Midbrain (tissue), 1 donor: ENCODE data around the gene LPAR6.

Experiments used
- DNase-seq: peaks from one replicate; lab custom pipeline; 2025; lab: John Stamatoyannopoulos, UW

LPAR6 gene

DNA sequence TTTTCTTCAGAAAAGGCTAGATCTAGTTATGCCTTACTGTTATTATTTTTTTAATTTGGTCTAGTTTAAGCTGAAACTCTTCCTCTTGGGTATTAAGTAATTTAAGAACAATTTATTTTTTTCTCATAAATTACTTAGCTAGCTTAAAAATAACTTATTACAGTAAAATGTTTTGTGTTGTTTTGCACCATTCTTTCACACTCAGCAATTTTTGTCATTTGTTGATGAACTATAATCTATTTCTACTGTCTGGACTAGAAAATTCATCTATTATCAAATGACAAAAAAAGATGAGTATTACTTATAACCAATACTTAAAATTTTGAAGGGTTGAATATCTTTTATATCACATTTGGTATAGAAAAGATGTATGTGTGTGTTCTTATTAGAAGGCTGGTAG is 1.6 kb upstream of the LPAR6 start:
- DNase-seq, result no peak

DNA sequence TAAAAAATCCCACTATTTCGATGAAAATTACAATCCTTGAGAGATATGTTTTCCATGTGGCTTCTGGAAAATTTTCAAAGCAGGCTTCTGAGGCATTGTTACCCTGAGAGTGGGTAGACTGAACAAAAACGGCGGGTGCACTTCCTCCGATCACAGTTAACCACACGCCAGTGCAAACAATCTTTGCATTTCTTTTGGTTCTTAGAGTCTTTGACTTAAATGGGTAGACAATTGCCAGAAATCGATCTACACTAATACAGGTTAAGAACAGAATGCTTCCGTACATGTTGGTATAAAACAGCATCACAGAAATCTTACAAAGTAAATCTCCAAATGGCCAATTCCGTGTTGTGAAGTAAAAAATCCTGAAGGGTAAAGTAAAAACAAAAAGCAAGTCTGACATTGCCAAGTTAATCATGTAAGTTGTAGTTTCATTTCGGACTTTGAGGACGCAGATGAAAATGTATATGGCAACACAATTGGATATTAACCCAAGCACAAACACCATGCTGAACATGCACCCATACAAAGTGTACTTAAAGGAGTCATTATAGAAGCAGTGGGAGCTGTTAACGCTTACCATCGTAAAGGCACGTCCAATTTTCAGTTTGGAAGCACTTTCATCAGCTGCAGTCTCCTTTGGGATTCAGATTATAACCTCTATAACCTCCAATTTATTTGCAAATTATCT is 927 bp downstream of the LPAR6 start:
- no peak for DNase-seq

DNA sequence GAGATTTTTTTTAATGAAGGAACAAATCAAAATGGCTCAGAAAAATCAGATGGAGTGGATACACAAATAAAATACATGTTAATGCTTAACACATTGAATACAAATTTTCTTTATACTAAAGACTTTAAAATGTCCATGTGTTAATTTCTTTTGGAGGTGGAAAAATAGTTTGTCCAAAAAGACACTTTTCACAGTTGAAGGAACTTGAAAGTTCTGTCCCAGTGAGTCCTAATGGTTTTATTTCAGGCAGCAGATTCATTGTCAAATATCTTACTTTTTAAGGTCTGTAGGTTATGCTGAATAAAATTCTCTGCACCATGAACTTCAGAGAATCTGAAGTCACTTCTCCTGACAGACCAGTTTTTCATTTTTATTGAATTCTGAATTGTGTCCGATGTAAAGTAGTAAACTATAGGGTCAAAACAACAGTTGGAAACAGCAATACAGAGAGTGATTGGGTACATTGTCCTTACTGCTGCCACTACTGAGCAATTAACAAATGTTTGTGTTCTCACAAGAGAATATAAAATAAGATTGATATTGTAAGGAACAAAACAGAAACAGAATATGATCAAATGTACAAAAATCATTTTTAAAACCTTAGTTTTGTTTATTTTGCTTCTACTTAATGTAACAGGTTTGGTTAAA is 1.6 kb downstream of the LPAR6 start:
- no peak for DNase-seq

DNA sequence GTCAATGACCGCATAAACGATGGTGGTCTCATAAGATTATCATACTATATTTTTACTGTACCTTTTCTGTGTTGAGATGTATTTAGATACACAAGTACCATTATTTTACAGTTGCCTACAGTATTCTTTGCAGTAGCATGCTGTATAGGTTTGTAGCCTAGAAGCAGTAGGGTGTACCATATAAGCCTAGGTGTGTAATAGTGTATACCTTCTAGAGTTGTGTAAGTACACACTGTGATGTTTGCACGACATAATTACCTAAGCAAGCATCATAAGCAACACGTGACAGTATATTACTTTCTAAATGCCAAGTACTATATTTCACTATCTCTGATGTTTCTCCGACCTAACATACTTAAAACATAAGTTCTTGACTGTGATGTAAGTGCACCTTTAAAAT is 2.7 kb downstream of the LPAR6 start:
- no peak for DNase-seq

DNA sequence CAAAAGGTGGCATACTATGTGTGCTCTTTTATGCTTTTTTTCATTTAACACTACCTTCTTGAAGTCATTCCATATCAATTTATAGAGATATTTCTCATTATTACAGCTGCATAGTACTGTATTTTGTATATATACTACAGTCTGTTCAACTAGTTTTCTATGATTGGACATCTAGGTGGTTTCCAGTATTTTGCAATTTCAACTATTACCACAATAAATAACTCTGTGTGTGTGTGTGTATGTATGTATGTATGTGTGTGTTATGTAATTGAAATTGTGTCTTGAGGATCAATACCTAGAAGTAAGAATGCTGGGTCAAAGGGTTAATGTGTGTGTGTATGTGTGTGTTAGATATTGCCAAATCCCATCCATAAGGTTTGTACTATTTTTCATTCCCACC is 7.0 kb downstream of the LPAR6 start:
- no peak for DNase-seq

DNA sequence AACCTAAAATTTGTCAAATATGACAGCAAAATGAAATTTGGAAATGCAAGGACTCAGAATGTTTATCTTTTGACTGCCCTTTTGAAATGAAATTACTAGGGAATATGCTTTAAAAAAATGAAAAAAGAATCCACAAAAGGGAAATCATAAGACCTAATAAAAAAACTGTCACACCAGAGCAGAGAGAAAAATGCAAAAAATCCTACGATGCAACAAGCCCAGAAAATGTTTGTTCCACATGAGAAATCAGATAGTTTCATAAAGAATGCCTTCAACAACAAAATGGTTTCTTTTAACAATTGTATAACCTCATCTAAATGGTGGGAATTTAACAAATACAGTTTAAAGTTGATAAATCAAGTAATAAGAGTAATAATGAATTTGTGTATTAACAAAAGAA is 8.0 kb downstream of the LPAR6 start:
- no peak for DNase-seq

DNA sequence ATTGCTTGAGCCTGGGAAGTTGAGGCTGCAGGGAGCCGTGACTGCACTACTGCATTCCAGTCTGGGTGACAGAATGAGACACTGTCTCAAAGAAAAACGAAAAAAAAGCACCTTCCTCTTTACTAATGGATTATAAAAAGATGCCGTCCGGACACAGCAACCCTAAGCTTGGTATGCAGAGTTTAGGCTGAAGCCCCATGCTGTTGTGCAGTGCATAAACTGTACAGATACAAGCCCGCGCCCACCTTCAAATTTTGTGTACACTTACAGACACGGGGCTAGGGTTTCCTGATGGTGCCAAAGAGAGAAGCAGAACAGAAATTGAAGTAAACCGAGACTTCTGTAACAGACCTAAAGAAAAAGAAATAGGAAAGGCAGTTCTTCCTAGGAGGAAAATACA is 9.0 kb downstream of the LPAR6 start:
- no peak for DNase-seq

DNA sequence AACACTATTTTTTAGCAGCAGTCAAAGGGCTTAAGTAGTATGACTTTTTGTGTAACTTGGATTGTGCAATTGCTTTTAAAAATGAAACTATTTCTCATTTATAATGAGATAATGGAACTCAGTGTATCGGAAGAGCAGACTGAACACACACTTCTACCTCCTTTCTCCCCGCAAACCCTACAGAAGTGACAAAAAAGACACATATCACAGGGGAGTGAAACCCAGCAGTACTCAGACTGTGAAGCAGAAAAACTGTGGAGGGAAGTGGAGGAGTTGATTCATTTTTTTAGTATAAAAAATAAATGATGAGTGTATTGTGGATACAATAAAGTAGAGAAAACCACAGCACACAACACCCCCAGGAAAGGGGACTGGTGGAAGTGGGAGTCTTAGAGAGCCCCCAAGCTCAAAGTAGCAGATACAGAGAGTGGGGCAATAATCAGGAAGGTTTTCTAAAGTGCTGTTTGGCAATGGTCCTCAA is 9.7 kb downstream of the LPAR6 start:
- DNase-seq, result no peak

DNA sequence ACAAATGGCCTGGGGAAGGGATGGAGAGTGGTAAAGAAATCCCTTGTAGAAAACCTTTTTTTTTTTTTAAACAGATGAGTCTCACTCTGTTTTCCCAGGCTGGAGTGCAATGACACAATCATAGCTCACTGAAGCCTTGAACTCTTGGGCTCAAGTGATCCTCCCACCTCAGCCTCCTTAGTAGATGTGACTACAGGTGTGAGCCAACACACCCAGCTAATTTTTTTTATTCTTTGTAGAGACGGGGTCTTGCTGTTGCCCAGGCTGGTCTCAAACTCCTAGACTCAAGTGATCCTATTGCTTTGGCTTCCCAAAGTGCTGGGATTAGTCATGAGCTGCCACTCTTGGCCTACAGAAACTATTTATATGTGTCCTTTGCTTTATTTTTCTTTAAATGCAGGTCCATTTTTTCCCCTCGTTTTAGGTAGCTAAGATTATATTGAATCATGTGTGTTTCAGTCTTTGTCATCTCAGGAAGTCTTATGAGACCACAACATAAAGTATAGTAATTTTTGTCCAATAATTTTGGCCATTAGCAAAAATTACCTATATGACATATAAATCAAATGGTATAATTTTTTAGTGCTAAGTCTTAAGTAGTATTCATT is 10.5 kb downstream of the LPAR6 start:
- no peak for DNase-seq

DNA sequence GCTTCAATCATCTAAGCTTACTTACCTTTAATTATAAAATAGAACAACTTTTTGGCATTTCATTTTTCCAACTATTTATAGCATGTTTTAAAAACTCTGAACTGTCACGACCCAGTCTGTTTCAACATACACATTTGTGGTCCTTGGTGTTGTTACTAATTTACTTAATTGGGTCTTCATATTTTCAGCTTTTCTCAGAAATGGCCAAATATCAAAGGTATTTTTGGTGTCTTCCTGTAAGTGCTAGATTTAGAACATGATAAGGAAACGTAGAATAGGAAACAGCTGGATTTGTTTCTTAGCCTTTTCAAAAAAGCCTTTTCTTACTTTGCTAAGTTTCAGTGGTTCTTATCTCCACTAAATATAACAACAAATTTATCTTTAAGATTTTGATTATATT is 11.4 kb downstream of the LPAR6 start:
- DNase-seq, result no peak

DNA sequence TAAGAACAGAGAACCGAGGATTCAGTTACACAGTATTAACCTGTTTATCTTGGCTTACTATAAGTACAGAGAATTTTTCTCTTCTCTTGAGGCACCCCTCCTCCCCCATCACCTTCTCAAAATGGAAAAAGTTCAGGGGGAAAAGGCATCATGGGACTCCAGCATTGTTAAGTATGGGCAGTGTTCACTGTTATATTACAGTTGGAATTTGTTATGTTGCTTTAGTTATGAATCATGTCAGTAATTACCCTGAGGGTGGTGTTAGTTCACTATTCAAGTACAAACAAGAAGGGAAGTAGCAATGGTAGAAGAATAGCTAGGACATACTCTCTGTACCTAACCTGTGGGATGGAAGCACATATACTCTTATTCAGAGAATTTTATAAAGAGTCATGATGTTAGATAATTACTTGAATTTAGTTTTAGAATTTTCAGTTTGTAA is 12.0 kb downstream of the LPAR6 start:
- no peak for DNase-seq

DNA sequence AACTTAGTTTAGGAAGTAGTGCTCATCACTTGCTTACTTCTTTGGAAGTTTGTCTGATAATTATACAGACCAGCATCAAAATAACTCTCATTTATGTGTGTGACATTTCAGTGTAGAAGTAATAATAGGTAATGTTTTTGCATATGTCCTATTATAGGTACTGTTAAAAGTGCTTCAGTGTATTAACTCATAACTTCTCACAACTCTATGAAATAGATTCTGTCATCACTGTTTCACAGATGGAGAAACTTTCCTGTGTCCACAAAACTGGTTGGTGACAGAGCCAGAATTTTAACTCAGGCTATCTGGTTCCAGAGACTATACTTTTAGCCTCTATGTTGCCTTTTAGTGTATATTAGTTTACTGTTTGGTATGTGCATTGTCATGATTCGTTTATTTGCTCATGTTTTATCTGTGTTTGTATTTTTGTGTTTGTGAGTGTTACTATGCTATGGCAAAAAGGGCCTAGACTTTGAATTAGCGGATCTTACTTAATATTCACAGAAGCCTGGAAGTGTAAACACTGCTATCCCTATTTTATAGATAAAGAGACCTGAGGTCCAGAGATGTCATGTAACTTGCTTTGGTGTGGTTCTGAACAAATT is 12.7 kb downstream of the LPAR6 start:
- no peak for DNase-seq

DNA sequence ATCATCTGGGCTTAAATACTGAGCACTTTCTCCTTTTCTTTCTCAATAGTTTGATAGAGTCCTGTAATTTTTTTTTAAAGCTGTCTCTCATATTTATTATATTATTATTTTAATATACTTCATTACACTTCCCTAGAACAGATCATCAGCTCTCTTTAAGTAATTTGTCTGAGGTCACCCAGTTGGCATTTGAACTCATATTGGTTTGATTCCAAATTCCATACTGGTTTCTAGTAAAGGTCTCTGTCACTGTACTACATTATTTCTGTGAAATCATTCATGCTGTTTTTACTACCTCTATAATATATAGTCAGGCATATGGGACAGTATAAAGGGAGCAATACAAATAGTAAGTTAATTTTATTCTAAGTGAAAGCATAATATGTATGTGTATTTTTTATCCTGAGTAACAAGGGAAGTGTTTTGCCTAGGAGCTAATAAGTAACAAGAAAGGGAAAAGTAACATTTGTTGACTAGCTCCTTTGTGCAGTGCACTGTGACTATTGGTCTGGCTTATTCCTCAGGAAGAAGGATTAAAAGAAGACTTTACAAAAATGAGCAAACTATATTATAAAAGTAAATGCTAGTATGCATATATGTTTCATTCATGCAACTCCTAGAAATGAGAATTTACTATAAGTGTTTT is 14.3 kb downstream of the LPAR6 start:
- no peak for DNase-seq

DNA sequence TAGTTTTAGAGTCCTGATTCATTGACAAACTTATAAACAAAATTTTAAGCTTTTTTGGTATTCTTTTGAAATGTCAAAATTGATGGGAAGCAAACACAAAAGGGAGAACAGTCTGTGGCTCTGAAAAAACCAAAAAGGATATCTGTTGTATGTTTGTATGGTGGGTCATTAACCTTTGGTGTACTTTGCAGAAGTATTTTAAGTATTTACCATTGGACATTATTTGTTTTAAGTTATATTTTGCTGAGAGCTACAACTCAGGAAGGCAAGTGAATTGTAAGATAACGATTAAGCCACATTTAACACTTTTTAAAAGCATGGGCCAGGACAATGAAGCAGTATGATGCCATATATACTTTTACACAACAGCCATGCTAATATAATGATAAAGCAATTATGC is 15.2 kb downstream of the LPAR6 start:
- DNase-seq, result no peak

DNA sequence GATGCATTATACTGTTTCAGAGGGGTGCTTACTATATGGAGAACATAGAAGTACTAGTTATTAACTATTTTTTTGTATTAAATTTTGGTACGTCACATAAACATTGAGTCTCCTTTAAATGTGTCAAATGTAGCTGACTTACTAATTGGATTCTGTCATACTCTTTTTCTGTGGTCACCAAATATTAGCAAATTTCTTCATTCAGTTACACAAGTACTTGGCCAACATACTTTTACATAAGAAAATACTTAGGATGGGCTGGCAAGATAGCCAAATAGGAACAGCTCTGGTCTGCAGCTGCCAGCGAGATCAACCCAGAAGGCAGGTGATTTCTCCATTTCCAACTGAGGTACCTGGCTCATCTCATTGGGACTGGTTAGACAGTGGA is 19.2 kb downstream of the LPAR6 start:
- no peak for DNase-seq

DNA sequence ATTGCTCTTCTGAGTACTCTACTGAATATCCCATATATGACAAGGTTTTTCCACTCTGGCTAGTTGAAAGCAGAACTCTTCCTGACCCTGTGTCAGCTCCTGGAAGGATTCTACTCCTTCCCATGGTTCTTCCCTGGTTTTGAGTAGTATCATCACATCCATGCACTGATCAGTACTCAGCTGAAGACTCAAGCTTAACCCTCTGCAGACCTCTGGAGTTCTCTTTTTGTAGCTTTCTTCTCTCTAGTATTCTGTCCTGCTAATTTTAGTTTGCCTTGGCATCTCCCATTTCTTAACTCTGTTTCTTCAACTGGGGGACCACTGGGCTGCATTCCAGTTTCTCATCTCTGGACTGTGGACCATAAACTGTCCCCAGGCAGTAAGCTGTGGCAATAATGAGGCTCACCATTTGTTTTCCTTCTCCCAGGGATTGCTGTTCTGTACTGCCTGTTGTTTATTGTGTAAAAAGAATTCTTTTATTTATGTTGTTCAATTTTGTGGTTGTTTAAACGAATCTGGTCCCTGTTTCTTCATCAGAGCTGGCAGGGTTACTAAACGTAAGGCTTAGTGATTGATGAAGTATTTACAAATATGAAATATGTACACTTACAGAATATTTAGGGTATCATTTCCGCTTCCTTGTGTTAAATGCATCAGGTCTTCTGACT is 19.7 kb downstream of the LPAR6 start:
- DNase-seq, result no peak

DNA sequence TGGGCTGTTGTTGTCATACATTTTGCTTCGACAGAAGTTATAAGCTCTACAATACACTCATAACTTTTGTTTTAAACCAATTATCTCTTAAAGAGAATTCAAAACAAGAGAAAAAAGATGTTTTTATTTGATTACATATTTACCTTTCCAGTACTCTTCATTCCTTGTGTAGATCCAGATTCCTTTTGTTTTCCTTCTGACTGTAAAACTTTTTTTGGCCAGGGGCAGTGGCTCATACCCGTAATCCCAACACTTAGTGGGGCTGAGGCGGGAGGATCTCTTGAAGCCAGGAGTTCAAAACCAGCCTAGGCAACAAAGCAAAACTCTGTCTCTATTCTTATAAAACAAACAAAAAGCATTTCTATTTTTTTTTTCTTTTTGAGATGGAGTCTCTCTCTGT is 21.7 kb downstream of the LPAR6 start:
- DNase-seq, result no peak

DNA sequence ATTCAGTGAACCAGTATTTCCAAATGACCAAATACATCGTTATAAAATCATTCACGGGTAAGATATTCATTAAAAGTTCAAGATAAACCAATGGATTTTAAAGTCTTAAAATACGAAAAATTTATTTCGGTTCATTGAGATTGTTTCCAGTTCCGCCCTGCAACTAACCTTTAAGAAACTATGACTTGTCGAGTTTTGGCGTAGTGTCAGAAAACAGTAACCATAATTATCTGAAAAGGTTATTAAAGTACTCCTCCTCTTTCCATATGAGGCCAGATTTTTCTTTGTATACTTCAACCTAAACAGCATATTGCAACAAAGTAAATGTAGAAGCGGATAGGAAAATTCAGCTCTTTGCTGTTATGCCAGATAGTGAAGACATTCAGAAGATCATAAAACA is 26.1 kb downstream of the LPAR6 start:
- DNase-seq, result no peak

DNA sequence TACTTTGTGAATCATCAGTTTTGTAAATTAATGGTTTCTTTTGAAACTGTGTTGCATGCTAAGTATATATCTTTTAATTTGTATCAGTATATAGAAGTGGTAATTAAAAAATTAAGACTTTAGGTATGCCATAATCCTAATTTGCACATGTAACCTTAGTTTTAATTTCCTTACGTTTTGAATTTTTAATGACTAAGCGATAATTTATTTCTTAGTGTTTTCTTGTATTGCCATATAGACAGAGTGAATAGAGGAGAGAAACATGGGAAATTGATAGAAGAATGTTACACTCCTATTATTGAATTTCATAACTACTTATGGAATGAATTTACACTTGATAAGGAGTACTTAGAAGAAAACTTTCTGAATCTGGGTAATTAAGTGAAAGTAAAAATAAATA is 29.5 kb downstream of the LPAR6 start:
- DNase-seq, result no peak

DNA sequence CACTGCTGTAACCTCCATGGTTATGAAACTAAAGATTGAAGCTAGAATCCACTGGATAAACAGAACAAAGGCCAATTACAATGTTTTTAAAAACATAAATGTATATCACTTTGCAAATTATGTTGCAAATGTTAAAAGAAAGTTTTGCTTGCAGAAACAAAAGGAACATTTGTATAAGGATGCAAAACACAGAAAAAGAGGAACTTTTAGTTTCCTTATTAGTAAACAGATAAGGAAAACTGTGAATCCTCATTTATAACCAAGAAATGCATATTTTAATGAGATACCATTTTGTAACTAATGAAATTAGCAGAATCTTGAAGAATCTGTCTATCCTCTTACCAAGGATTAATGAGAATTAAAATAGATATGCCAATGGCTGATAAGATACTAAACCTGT is 32.3 kb downstream of the LPAR6 start:
- no peak for DNase-seq

DNA sequence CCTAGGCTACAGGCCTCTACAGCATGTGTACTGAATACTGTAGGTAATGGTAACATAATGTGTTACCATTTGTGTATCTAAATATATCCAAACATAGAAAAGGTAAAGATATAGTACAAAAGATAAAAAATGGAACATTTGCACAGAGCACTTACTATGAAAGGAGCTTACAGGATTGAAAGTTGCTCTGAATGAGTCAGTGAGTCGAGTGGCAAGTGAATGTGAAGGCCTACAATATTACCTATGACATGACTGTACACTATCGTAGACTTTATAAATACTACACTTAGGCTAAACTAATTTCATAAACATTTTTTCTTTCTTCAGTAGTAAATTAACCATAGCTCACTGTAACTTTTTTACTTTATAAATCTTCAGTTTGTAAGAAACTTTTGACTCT is 35.1 kb downstream of the LPAR6 start:
- DNase-seq, result no peak

DNA sequence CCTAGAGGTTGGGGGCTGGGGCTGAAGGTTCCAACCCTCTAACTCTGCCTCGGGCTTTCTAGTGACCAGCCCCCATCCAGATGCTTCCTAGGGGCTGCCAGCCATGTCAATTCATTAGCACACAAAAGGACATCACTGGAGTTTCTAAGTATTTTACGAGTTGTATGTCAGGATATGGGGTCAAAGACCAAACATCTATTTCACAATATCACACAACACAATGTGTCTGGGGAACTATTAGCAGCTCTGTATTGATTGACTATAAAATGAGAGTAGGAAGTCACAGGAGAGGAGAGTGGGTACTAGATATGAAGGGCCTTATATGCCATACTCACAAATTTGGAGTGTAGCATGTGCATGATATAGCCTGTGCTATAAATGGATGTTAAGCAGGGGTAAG is 42.1 kb downstream of the LPAR6 start:
- no peak for DNase-seq
